GM10248 (cell line): ENCODE data around the gene UBE2E2.
"Not testable (repeated sequence)": the region's sequence is repeated elsewhere in the genome, so short reads cannot be mapped to it uniquely, and the experiment has no call there.

Experiments used
- CTCF ChIA-PET: fragments of 300-600 bp; sonication (Branson Sonifier 250); formaldehyde crosslinking; extraction: SDS; loops from one replicate; lab custom pipeline; 2021; ENCODE audit warnings: antibody characterized with exemption; lab: Yijun Ruan, JAX
- POLR2A ChIA-PET: fragments of 350-650 bp; sonication (Branson Sonifier 250); formaldehyde crosslinking; extraction: SDS; loops from one replicate; lab custom pipeline; 2020; ENCODE audit warnings: antibody characterized with exemption; lab: Yijun Ruan, JAX
- DNase-seq: peaks from one replicate; pipeline ENCODE4 v3.0.0; 2012; ENCODE audit errors: extremely low spot score
- TF ChIP-seq, protein P1 (sequence below): IDR thresholded peaks from 2 replicates; pipeline ENCODE4 v1.5.1; 2012; ENCODE audit warnings: mild to moderate bottlenecking, low read depth; ENCODE audit errors: extremely low read depth, missing control alignments, control extremely low read depth

Gene UBE2E2

DNA sequence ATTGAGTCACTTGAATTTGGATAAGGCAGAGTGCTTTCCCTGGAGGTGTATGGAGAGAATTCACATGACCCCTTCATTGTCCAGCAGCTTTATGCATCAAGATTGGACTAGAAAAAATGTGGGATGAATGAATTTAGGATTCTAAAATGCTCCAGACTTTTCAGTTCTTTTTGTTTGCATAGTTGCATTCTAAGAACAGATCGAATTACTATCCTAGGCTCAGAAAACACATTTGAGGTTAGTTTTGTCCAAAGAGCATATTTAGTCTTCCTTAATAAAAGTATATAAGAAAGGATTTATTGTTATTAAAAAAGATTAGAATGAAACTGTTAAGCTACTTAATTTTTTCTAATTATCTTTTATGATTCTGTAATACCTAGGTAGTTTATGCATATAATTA is 127.4 kb downstream of the UBE2E2 start:
- no peak for DNase-seq
- ChIA-PET POLR2A (no interaction called here), CTCF (interaction anchor here (1.0 to 2.7 kb wide), 4 partner anchors 10 to 109 kb away, joined by 3 to 14 read pairs (median 4); no protein-coding TSS in a partner anchor)
- TF ChIP-seq, protein P1, sequence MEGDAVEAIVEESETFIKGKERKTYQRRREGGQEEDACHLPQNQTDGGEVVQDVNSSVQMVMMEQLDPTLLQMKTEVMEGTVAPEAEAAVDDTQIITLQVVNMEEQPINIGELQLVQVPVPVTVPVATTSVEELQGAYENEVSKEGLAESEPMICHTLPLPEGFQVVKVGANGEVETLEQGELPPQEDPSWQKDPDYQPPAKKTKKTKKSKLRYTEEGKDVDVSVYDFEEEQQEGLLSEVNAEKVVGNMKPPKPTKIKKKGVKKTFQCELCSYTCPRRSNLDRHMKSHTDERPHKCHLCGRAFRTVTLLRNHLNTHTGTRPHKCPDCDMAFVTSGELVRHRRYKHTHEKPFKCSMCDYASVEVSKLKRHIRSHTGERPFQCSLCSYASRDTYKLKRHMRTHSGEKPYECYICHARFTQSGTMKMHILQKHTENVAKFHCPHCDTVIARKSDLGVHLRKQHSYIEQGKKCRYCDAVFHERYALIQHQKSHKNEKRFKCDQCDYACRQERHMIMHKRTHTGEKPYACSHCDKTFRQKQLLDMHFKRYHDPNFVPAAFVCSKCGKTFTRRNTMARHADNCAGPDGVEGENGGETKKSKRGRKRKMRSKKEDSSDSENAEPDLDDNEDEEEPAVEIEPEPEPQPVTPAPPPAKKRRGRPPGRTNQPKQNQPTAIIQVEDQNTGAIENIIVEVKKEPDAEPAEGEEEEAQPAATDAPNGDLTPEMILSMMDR, result no peak

DNA sequence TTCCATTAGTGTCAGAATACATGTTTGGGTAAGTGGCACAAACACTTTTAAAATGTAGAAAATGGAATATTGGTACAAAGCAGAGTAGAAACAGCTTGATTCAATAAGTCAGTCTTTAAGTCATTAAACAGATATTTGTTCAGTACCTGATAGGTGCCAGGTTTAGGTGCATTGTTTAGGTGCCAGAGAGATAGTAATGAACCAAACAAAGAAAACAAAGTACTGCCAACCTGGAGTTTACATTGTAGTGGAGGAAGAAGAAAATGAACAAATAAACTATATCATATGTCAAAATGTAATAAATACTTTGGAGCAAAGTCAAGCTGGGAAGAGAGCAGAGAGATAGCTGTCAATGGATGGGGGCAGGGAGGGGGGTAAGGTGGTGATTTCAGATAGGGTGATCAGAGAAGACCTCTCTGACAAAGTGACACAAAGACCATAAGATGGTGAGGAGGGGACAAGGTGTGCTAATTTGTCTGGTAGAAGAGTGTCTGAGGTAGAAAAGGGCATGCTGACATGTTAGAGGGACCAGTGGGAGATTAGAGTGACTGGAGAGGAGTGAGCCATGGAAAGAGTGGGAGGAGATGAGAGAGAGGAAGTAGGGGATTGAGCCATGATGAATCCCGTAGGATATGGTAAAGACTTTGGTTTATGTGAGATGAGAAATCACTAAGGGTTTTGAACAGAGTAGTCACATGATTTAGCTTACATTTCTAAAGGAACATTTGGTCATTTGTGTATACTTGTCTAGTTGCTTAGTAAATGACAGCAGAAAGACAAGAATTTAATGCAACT is 128.2 kb downstream of the UBE2E2 start:
- no peak for DNase-seq
- TF ChIP-seq, protein P1, result no peak
- POLR2A ChIA-PET, result no interaction called here
- CTCF ChIA-PET, result interaction anchor here (1.3 to 2.7 kb wide), 3 partner anchors 10 to 110 kb away, joined by 3 to 14 read pairs (median 4); no protein-coding TSS in a partner anchor

DNA sequence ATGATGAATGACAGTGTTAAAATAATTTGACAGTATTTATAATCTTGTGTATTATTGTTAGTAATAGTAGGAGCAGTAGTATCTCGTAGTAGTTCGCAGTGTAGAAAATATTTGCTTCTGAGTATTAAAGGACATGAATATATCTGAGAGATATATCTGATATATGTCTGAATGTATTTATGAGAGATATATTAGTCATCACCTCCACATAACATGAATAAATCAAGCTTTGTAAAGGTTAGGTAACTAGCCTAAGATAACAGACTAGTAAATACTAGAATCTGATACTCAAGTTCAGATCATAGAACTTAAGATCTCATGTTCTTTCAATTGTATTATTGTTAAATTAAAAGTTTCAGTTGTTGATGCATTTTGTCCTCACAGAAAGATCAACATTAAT is 130.5 kb downstream of the UBE2E2 start:
- no peak for DNase-seq
- POLR2A ChIA-PET, result no interaction called here
- TF ChIP-seq, protein P1, result no peak
- CTCF ChIA-PET, result interaction anchor here (1.1 kb wide), 1 partner anchor 38 kb away, joined by 3 read pairs; no protein-coding TSS in a partner anchor

DNA sequence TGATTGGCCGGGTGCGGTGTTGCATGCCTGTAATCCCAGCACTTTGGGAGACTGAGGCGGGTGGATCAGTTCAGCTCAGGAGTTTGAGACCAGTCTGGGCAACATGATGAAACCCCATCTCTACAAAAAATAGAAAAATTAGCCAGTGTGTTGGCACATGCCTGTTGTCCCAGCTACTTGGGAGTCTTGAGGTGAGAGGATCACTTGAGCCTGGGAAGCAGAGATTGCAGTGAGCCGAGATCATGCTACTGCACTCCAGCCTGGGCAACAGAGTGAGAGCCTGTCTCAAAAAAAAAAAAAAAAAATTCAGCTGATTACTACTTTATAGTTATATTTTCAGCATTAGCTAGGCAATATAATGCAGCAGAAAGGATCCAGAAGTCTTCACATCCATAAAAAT is 133.7 kb downstream of the UBE2E2 start:
- CTCF ChIA-PET, result interaction anchor here (2.3 kb wide), 1 partner anchor 15 kb away, joined by 8 read pairs; no protein-coding TSS in a partner anchor
- POLR2A ChIA-PET, DNase-seq: not testable (repeated sequence)

DNA sequence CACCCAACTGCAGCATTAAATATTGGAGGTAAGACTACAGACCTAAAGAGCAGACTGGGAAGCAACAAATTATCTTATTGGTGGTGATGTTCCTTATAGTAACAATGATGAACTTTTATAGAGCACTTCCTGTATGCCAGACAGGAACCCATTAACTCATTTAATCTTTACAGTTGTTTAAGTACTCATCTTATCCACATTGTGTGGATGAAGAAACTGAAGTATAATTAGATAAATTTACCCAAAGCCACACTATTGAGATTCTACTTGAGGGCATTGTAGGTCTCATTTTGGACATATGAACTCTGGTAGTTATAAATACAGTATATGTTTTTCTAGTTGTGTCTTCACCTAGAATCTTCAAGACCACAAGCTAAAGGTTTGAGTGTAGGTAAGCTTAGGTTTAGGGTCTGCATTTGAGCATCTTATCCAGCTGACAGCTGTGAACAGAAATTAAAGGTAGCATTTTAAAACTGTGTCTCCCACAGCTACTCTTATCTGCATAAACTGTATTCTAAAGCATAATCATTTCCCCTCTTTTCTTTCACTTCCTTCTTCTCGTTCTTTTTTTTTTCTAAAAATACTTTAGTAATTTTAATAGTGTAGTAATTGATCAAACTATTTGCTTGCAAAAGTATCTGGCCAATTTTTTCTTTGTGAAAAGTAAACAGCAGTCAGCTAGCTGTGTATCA is 138.2 kb downstream of the UBE2E2 start:
- TF ChIP-seq, protein P1, result no peak
- POLR2A ChIA-PET, result no interaction called here
- CTCF ChIA-PET, result interaction anchor here (1.9 kb wide), 2 partner anchors 12 to 20 kb away, joined by 4 read pairs; no protein-coding TSS in a partner anchor
- DNase-seq, result no peak

DNA sequence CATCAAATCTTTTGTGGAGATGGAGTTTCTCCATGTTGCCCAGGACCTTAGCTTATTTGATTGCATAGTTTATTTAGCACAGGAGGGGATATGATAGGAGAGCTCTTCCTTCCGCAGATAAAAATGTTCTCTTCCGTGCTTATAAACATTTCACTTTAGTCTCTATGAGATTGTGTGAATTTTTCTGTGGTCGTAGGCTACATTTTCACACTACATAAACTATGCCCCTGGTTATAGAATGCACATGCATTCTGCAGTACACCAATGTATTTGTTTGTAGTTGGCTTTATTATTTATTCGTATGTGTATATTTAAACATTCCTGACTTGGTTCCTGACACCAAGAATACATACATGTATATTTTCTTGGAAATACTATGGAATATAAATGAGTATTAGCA is 139.2 kb downstream of the UBE2E2 start:
- ChIA-PET CTCF (interaction anchor here (1.9 kb wide), 2 partner anchors 13 to 21 kb away, joined by 4 read pairs; no protein-coding TSS in a partner anchor), POLR2A (no interaction called here)
- DNase-seq, result no peak
- TF ChIP-seq, protein P1, result no peak
